Keratinocyte (primary cell): ENCODE measurements around the gene EXOC4.

Experiments used
- CTCF ChIP-seq, 3 experiments: IDR thresholded peaks in 1 of 3; conservative IDR thresholded peaks in 1 of 3; optimal IDR thresholded peaks in 1 of 3; 2 replicates in 2 of 3; 3 replicates in 1 of 3; pipeline versions ENCODE3 to v1.5.1; 2011; ENCODE audit warnings: low read length in 3 of 3, mild to moderate bottlenecking in 3 of 3, moderate library complexity in 2 of 3, control low read depth in 1 of 3, inconsistent platforms in 1 of 3; ENCODE audit not compliant: insufficient read depth in 2 of 3; ENCODE audit errors: extremely low read depth in 1 of 3
- EZH2 ChIP-seq: IDR thresholded peaks from one replicate; pipeline ENCODE4 v1.6.1; 2012; ENCODE audit warnings: inconsistent platforms, mild to moderate bottlenecking, low read length, moderate library complexity

DNA sequence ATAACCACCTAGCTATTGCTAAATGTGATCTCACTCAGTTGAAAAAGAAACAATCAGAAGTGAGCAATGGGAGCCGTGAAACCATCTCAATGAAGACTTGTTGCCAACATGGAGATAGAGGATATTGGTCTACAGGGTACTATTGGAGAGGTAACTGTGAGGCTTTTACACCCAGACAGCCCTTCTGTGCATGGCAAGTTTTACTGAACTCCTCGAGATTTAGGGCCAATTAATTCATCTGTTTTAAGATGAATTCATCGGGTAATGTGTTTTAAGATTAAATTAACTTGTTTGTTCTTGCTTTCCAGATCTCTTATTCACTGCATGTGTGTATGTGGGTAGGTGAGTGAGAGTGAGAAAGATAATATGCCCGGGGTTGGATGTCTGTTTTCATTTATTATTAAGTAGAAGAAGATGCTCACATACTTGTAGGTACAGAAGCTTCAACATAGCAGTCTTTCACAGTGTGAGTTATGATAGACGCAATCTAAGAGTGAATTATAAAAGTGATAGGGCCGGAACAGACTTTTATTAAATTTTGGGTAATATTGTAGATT is 323.8 kb downstream of the EXOC4 start:
- TF ChIP-seq CTCF (optimal IDR thresholded peaks at IDR 0.05 in 1 of 3, IDR thresholded peaks at IDR 0.05 in 1 of 3, conservative IDR thresholded peaks at IDR 0.05 in 1 of 3; ENCODE audit: extremely low read depth in 1 of 3, insufficient read depth in 2 of 3, low read length in 3 of 3) (no peak), EZH2 (no peak)
